Gastroesophageal sphincter (tissue), 3 donors: ENCODE measurements around the gene MEF2C.

ENCODE experiments used
- CTCF ChIP-seq, 4 experiments: fragments of 200-600 bp in 2 of 4; fragments of 450-650 bp in 2 of 4; sonication (generic) in 1 of 4; IDR thresholded peaks; one replicate each; pipeline ENCODE4 v1.5.1; 2017 to 2019; ENCODE audit warnings: antibody characterized with exemption in 4 of 4, mild to moderate bottlenecking in 2 of 4, moderate library complexity in 2 of 4
- EP300 ChIP-seq: sonication (generic); formaldehyde crosslinking; IDR thresholded peaks from one replicate; pipeline ENCODE4 v1.6.1; 2017; ENCODE audit warnings: antibody characterized with exemption, mild to moderate bottlenecking
- POLR2A ChIP-seq, 2 donors: fragments of 450-650 bp; IDR thresholded peaks; one replicate each; pipeline ENCODE4 v1.6.1; 2017; ENCODE audit warnings: antibody characterized with exemption in 2 of 2, mild to moderate bottlenecking in 2 of 2, moderate library complexity in 1 of 2

GRCh38 chr5:88679638-88680037, 203.3 kb downstream of the MEF2C start:
- TF ChIP-seq CTCF (IDR thresholded peaks at IDR 0.05) = no peak
- TF ChIP-seq POLR2A (IDR thresholded peaks at IDR 0.05) = no peak
- no peak for TF ChIP-seq EP300
